ENCODE measurements around the gene DHRS1. TPM values are rescaled to one million over a fixed set of nuclear protein-coding genes. Genes with fewer than 3 reads are reported as not detected.

The DHRS1 gene
- polyA plus RNA-seq, 2 of the 4 experiments (the other 2 are of a cell fraction): 15.1 to 17.4 TPM

DNA sequence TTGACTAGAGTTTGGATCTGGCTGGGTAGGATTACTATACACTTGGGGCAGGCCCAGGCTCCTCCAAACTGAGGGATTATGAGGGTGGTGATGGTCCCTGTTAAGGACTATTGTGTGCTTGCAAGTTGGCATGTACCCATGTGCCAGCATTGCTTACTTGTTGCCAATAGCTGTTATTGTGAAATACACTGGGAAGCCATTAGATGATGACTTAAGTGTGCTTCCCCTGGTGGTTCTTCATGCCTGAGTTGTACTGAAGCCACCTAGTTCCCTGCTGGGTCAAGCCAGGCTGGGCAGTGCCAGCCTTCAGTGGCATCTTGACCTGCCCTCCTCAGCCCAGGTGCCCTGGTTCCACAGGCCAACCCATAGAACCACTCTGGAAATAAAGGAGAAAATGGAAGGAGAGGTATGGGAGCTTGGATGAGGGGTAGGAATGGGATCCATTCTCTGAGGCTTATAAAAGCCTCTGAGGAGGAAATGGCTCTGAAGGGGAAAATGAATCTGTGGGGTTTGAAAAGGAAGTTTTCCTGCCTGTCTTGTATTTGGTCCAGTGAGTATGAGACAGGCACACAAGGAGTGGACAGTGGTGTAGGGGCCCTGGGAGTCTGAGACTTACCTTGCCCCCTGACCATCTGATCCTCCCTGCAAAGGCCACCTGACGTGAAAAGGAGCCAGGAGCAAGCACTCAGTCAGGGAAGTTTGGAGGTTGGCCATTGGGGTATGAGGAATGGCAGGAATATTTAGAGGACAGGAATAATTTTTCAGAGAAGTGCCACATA is 12.4 kb upstream of the DHRS1 start:
- ATAC-seq (no peak), DNase-seq (ENCODE audit: low read depth in 1 of 2, low spot score in 1 of 2) (no peak), FAIRE-seq (no peak)
- no peak overlapping the region for H3K27ac ChIP-seq
- CTCF ChIA-PET: interaction anchor here (1.0 to 46.6 kb wide), 8 partner anchors 9 to 118 kb away, joined by 5 to 1142 read pairs (median 130); partner anchors contain the start of genes CBLN3, DHRS1, KHNYN and NOP9
- H3K4me2 ChIP-seq: no peak overlapping the region
- POLR2A ChIA-PET: no interaction called here
- peaks cover 19% of the 10 kb centered on the region for H3K4me1 ChIP-seq
- no peaks in the 10 kb centered on the region for H3K9me3 ChIP-seq
- no peak for TF ChIP-seq CBX2 (IDR thresholded peaks at IDR 0.05; ENCODE audit: borderline replicate concordance, low read depth)
- TF ChIP-seq ZNF302 (CRISPR knock-in tag; IDR thresholded peaks at IDR 0.05): no peak
- TF ChIP-seq, protein P1, sequence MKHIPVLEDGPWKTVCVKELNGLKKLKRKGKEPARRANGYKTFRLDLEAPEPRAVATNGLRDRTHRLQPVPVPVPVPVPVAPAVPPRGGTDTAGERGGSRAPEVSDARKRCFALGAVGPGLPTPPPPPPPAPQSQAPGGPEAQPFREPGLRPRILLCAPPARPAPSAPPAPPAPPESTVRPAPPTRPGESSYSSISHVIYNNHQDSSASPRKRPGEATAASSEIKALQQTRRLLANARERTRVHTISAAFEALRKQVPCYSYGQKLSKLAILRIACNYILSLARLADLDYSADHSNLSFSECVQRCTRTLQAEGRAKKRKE (CRISPR knock-in tag; IDR thresholded peaks at IDR 0.05; ENCODE audit: low read depth): no peak
- TF ChIP-seq GATA3 (IDR thresholded peaks at IDR 0.05; ENCODE audit: borderline replicate concordance): no peak
- no peak for TF ChIP-seq MAZ (IDR thresholded peaks at IDR 0.05; ENCODE audit: borderline replicate concordance, low read depth, low read length)
- no peak for TF ChIP-seq NFE2L2 (conservative IDR thresholded peaks at IDR 0.05; ENCODE audit: low read length)
- no peak for TF ChIP-seq CHD2 (IDR thresholded peaks at IDR 0.05; ENCODE audit: low read length, partially characterized antibody)
- no peak for TF ChIP-seq CBX8 (IDR thresholded peaks at IDR 0.05)
- no peak for TF ChIP-seq BHLHE40 (IDR thresholded peaks at IDR 0.05; ENCODE audit: low read depth, low read length)
- TF ChIP-seq, protein P2, sequence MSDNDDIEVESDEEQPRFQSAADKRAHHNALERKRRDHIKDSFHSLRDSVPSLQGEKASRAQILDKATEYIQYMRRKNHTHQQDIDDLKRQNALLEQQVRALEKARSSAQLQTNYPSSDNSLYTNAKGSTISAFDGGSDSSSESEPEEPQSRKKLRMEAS (IDR thresholded peaks at IDR 0.05): no peak
- no peak for TF ChIP-seq RCOR1 (IDR thresholded peaks at IDR 0.05; ENCODE audit: low read depth, low read length)
- no peak for TF ChIP-seq HOXA7 (CRISPR knock-in tag; IDR thresholded peaks at IDR 0.05)
- no peak for TF ChIP-seq JUN (IDR thresholded peaks at IDR 0.05)
- TF ChIP-seq HDAC2 (IDR thresholded peaks at IDR 0.05): no peak
- 94% methylated on average over 1 of the region's 1 CpG for WGBS (ENCODE audit: missing lambda C conversion rate)
- H3K4me3 ChIP-seq: no peak overlapping the region

DNA sequence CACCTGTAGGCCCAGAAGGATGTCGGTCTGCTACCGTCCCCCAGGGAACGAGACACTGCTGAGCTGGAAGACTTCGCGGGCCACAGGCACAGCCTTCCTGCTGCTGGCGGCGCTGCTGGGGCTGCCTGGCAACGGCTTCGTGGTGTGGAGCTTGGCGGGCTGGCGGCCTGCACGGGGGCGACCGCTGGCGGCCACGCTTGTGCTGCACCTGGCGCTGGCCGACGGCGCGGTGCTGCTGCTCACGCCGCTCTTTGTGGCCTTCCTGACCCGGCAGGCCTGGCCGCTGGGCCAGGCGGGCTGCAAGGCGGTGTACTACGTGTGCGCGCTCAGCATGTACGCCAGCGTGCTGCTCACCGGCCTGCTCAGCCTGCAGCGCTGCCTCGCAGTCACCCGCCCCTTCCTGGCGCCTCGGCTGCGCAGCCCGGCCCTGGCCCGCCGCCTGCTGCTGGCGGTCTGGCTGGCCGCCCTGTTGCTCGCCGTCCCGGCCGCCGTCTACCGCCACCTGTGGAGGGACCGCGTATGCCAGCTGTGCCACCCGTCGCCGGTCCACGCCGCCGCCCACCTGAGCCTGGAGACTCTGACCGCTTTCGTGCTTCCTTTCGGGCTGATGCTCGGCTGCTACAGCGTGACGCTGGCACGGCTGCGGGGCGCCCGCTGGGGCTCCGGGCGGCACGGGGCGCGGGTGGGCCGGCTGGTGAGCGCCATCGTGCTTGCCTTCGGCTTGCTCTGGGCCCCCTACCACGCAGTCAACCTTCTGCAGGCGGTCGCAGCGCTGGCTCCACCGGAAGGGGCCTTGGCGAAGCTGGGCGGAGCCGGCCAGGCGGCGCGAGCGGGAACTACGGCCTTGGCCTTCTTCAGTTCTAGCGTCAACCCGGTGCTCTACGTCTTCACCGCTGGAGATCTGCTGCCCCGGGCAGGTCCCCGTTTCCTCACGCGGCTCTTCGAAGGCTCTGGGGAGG is 11.3 kb upstream of the DHRS1 start, which contains the start of gene LTB4R:
Gene LTB4R (plus strand): TSS at position 857 of the 959 bp plus-strand sequence. CDS start 4,150 bp downstream, outside the sequence.
- H3K9me3 ChIP-seq: no peaks in the 10 kb centered on the region
- DNase-seq (ENCODE audit: low read depth in 1 of 2, low spot score in 1 of 2): no peak
- no peak within 1 kb of the TSS for H3K27ac ChIP-seq
- whole genome bisulfite sequencing (ENCODE audit: missing lambda C conversion rate): 97% methylated on average over 50 of the region's 99 CpGs
- no peak within 1 kb of the TSS for H3K4me3 ChIP-seq
- CTCF ChIA-PET: interaction anchor here (2.6 to 46.6 kb wide), 7 partner anchors 8 to 119 kb away, joined by 6 to 1142 read pairs (median 135); partner anchors contain the start of genes ADCY4, CBLN3, DHRS1 and KHNYN
- no peak for FAIRE-seq
- peaks cover 16% of the 10 kb centered on the region for H3K4me1 ChIP-seq
- POLR2A ChIA-PET: no interaction called here
- TF ChIP-seq ZC3H11A (IDR thresholded peaks at IDR 0.05): no peak
- TF ChIP-seq SMC3 (IDR thresholded peaks at IDR 0.05): no peak
- TF ChIP-seq, protein P3, sequence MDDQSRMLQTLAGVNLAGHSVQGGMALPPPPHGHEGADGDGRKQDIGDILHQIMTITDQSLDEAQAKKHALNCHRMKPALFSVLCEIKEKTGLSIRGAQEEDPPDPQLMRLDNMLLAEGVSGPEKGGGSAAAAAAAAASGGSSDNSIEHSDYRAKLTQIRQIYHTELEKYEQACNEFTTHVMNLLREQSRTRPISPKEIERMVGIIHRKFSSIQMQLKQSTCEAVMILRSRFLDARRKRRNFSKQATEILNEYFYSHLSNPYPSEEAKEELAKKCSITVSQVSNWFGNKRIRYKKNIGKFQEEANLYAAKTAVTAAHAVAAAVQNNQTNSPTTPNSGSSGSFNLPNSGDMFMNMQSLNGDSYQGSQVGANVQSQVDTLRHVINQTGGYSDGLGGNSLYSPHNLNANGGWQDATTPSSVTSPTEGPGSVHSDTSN (IDR thresholded peaks at IDR 0.05): no peak
- no peak for TF ChIP-seq JUN (IDR thresholded peaks at IDR 0.05)
- TF ChIP-seq HOXB13 (CRISPR knock-in tag; IDR thresholded peaks at IDR 0.05; ENCODE audit: low read depth): no peak
- TF ChIP-seq, protein P4, sequence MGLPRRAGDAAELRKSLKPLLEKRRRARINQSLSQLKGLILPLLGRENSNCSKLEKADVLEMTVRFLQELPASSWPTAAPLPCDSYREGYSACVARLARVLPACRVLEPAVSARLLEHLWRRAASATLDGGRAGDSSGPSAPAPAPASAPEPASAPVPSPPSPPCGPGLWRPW (IDR thresholded peaks at IDR 0.05): no peak
- no peak for TF ChIP-seq JUNB (IDR thresholded peaks at IDR 0.05)
- no peak for TF ChIP-seq ESRRA (IDR thresholded peaks at IDR 0.05; ENCODE audit: borderline replicate concordance, low read length)
- no peak for TF ChIP-seq EHF (CRISPR knock-in tag; IDR thresholded peaks at IDR 0.05)
- TF ChIP-seq ZNF302 (CRISPR knock-in tag; IDR thresholded peaks at IDR 0.05): no peak
- no peak within 1 kb of the TSS for H3K4me2 ChIP-seq
- ATAC-seq: no peak

Data from A549 (cell line).